Omental fat pad (tissue), 4 donors: ENCODE data around the gene PRKCA. TPM values are rescaled to one million over a fixed set of nuclear protein-coding genes. Genes with fewer than 3 reads are reported as not detected.

Experiments used
- ATAC-seq: fragments of 150-250 bp; one replicate; pipeline ENCODE4 v1.9.1; 2016; ENCODE audit warnings: mild to moderate bottlenecking, moderate library complexity; ENCODE audit not compliant: low FRiP score
- DNase-seq: peaks from one replicate; pipeline ENCODE4 v3.0.0-alpha.2; 2019; ENCODE audit warnings: low spot score
- CTCF ChIP-seq, 3 donors: fragments of 450-650 bp; IDR thresholded peaks; one replicate each; pipeline ENCODE4 v1.5.1; 2016 to 2017; ENCODE audit warnings: antibody characterized with exemption in 3 of 3, mild to moderate bottlenecking in 3 of 3, moderate library complexity in 2 of 3
- total RNA-seq, 4 donors: library from RNA; depleted of rRNA; stranded (reverse); fragments of >200 nt; gene quantifications; one replicate each; pipeline ENCODE4 v1.1.0, GENCODE V29; 2016

PRKCA gene
- total RNA-seq, 4 donors from 2014 or later: 6.7 to 14.3 (median 10.3) TPM

DNA sequence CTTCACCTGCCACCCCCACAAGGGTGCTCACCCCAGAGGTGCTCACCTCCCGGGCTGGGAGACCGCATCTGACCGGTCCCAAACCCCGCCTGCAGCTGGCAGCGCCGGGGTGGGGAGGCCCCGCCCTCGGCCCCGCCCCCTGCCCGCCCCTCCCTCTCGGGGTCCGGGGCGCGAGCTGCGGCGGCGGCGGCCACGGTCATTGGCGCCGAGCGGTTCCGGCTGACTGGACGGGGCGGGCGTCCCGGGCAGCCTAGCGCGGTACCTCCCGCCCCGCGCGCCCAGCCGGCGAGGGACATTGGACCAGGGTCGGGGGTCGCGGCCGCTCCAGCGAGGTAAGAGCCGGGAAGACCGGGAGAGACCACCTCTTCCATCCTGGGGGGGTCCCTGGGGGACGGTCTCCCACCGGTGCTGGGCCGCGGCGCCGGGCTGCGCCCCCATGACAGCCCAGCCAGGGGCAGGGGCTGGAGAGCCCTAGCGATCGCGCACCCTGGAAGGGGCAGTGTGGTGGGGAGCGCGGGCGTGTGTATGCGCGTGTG lies 532.6 kb downstream of the PRKCA start, which contains the start of gene CACNG5:
Gene CACNG5 (plus strand): TSS at position 199 of the 536 bp plus-strand sequence. CDS start 42,216 bp downstream, outside the sequence.
- no peak for ATAC-seq
- TF ChIP-seq CTCF (IDR thresholded peaks at IDR 0.05): no peak
- no peak for DNase-seq

DNA sequence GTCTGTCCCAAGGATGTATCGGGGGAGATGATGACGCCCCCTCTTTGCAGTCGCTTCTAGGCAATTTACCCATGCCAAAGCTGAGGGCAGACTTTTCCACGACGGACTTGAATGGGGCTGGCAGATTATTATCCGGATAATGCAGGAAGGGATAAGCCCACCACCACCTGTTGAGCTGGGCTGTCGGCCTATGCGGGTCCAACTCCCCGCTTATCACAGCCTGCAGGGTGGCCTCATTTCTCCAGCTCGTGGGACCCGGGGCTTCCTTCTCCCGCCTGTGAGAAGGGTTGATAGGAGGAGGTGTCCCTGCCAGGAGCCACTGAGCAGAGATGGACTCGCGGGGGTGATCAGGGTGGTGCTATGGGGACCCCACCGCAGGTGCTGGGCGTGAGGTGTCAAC lies 533.1 kb downstream of the PRKCA start:
- ATAC-seq (no peak), DNase-seq (no peak)
- TF ChIP-seq CTCF (IDR thresholded peaks at IDR 0.05): no peak

DNA sequence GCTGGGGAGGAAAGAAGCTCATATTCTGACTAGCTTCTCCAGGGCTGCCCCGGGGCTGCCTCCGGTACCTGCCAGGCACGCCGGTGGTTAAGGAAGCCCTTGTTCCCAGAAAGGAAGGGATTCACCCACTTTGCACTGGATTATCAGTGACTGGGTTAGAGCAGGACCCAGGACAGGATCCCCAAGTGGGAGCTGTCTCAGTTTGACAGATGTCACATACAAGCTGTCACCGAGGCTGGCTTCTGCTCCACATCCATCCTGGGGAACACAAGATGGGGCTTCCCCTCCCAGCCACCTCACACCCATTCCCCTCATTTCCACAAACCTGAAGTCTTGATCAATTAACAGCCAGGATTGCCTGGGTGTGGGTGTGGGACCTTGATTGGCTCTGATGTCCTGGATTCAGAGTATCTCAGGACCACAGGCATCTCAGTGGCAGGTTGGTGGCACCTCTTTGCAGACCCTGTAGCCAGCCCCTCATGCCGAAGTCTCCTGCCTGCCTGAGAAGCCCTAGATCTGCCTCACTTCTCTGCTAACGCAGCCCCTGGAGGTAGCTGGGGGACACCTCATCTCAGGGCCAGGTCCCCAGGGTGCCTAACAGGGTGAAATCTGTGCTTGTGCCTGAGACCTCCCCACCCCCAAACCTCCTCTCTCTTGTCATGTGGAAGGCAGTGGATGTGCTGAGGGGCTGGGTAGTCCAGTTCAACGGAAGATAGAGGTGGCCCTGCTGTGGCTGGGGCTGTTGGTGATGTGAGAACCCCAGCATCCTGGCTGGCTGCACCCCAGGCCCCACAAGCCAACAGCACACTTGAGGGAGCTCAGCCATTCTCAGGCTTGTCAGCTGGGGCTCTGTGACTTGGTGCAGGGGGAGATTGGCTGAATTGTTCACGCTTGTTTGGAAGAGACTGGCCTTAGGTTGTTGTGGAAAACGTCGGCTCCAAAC lies 533.9 kb downstream of the PRKCA start:
- ATAC-seq (no peak), DNase-seq (no peak)
- TF ChIP-seq CTCF (IDR thresholded peaks at IDR 0.05): no peak

- ATAC-seq (no peak), DNase-seq (no peak)
- TF ChIP-seq CTCF (IDR thresholded peaks at IDR 0.05): no peak
These were observed 534.8 kb downstream of the PRKCA start for GRCh38 chr17:66837226-66837625.

DNA sequence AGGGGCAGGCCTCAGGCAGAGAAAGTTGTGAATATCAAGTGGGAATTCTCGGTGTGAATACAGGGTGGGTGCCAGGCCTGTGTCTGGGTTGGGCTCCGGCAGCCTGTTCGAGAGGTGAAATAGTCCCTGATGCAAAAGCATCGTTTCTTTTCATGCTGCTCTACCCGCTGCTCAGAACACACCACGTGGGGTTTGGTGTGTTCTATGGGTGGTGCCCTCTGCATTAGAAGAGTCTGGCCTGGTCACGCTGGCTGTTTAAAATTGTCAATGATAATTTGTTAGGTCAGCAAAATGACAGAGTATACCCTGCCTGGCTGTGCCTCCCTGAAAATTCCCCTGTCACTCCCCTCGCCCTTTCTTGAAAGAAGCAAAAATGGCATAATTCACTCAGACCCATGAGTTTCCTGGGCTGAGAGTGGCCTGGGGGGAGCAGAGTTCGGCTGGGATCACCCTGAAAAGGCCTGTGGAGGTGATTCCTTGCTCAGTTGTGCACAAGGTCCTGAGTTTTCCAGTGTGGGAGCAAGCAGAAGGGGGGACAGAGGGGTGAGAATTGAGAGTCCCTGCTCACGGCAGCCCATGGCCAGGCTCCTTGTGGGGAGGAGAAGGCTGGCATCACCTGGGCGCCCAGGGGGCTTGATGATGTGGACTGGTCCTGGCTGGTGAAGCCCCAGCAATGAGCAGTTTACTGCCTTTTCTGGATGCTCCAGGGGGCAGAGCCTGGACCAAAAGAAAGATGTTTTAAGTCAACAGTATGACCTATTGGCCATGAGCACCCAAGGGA lies 535.7 kb downstream of the PRKCA start:
- no peak for TF ChIP-seq CTCF (IDR thresholded peaks at IDR 0.05)
- ATAC-seq (no peak), DNase-seq (no peak)

DNA sequence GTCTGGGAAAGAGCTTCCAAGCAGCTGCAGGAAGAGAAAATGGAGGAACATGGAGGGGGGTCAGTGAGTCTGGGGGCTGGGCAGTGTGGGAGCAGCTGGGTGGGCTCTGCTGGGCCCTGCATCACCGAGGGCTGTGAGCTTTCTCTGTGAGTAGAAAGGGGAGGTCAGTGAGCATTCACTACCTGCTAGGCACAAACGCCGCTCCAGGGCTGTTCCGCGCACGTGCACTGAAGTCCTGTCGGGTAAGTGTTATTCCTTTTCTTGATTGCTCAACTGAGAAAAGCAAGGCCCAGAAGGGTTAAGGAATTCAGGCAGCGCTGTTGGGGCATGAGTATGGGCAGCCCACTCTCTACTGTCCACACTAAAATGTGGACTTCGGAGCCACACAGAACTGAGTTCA lies 537.2 kb downstream of the PRKCA start:
- no peak for DNase-seq
- ATAC-seq: no peak
- no peak for TF ChIP-seq CTCF (IDR thresholded peaks at IDR 0.05)
